A549 (cell line): ENCODE measurements around the gene PHRF1. TPM values are rescaled to one million over a fixed set of nuclear protein-coding genes. Genes with fewer than 3 reads are reported as not detected.
A peak's percentile ranks its signal among the peaks of the same experiment; 100 is the strongest.

ENCODE experiments used
- ATAC-seq, 2 experiments: fragments of 200-7000 bp in 1 of 2; fragments of >200 bp in 1 of 2; cut with Nextera tagmentation in 1 of 2; cut with Tn5 transposase in 1 of 2; 3 replicates each; pipeline versions ENCODE4 v1.8.0 to v1.9.1; 2018 to 2020; ENCODE audit warnings: mild to moderate bottlenecking in 1 of 2, moderate library complexity in 1 of 2
- CTCF ChIA-PET: fragments of 300-600 bp; sonication (Branson Sonifier 250); formaldehyde crosslinking; extraction: SDS; loops from one replicate; lab custom pipeline; 2021; ENCODE audit warnings: antibody characterized with exemption, inconsistent platforms; lab: Yijun Ruan, JAX
- POLR2A ChIA-PET: fragments of 350-600 bp; formaldehyde crosslinking; extraction: SDS; loops from one replicate; lab custom pipeline; 2021; ENCODE audit warnings: antibody characterized with exemption, inconsistent platforms; lab: Yijun Ruan, JAX
- DNase-seq, 2 experiments: peaks; one replicate each; pipeline versions ENCODE4 v3.0.0 to v3.0.0-alpha.2; 2011 to 2016; ENCODE audit warnings: low read depth in 1 of 2, low spot score in 1 of 2
- FAIRE-seq: peaks from 2 replicates; lab custom pipeline; 2011; peaks lifted over from hg19 to GRCh38; lab: Jason Lieb, UNC
- H3K27ac ChIP-seq, 2 experiments: fragments of >200 bp; sonication (Bioruptor Twin); formaldehyde crosslinking; 3 replicates each; pipeline ENCODE4 v1.5.1; 2016 to 2017
- H3K4me1 ChIP-seq: fragments of >200 bp; sonication (Bioruptor Twin); formaldehyde crosslinking; 3 replicates; pipeline ENCODE4 v1.6.1; 2016
- H3K4me2 ChIP-seq: fragments of >200 bp; sonication (Bioruptor Twin); formaldehyde crosslinking; 3 replicates; pipeline ENCODE4 v1.6.1; 2016
- H3K4me3 ChIP-seq: fragments of >200 bp; sonication (Bioruptor Twin); formaldehyde crosslinking; 3 replicates; pipeline ENCODE4 v1.5.1; 2016
- H3K9me3 ChIP-seq: fragments of >200 bp; sonication (Bioruptor Twin); formaldehyde crosslinking; 3 replicates; pipeline ENCODE4 v1.6.1; 2016
- CBX2 ChIP-seq: fragments of 200-600 bp; sonication (generic); IDR thresholded peaks from 2 replicates; pipeline ENCODE4 v1.6.1; 2016; ENCODE audit warnings: low read depth, mild to moderate bottlenecking, borderline replicate concordance
- CEBPB ChIP-seq, 2 experiments: fragments of >200 bp in 1 of 2; sonication (Bioruptor Twin) in 1 of 2; formaldehyde crosslinking in 1 of 2; IDR thresholded peaks; 2 replicates each; pipeline ENCODE4 v1.6.1; 2012 to 2016
- CHD4 ChIP-seq: fragments of 200-600 bp; sonication (generic); IDR thresholded peaks from 2 replicates; pipeline ENCODE4 v1.6.1; 2016; ENCODE audit warnings: antibody characterized with exemption, mild to moderate bottlenecking, borderline replicate concordance
- CTCF ChIP-seq: fragments of >200 bp; sonication (Bioruptor Twin); formaldehyde crosslinking; IDR thresholded peaks from 3 replicates; pipeline ENCODE4 v1.5.1; 2016
- ELK1 ChIP-seq: fragments of 150-350 bp; IDR thresholded peaks from 2 replicates; pipeline ENCODE4 v1.6.1; 2014; ENCODE audit warnings: low read depth, mild to moderate bottlenecking, low read length
- ESRRA ChIP-seq: fragments of 150-350 bp; IDR thresholded peaks from 2 replicates; pipeline ENCODE4 v1.6.1; 2014; ENCODE audit warnings: mild to moderate bottlenecking, low read length, borderline replicate concordance
- FOSB ChIP-seq: fragments of 250-450 bp; sonication (Bioruptor Pico); IDR thresholded peaks from 2 replicates; pipeline ENCODE4 v1.5.0; 2020; ENCODE audit warnings: mild to moderate bottlenecking, moderate library complexity
- GATA3 ChIP-seq: IDR thresholded peaks from 2 replicates; pipeline ENCODE4 v1.6.1; 2012; ENCODE audit warnings: borderline replicate concordance
- HEYL ChIP-seq: fragments of 250-450 bp; sonication (Bioruptor Pico); IDR thresholded peaks from 2 replicates; pipeline ENCODE4 v1.8.0; 2021; ENCODE audit warnings: mild to moderate bottlenecking, moderate library complexity
- HMGXB4 ChIP-seq: fragments of 250-450 bp; sonication (Bioruptor Pico); IDR thresholded peaks from 2 replicates; pipeline ENCODE4 v1.5.0; 2021; ENCODE audit warnings: mild to moderate bottlenecking, moderate library complexity, borderline replicate concordance
- JUN ChIP-seq, 2 experiments: fragments of >200 bp; sonication (Bioruptor Twin); formaldehyde crosslinking; IDR thresholded peaks; 2 replicates in 1 of 2; 3 replicates in 1 of 2; pipeline ENCODE4 v1.6.1; 2016 to 2017
- KDM5A ChIP-seq: fragments of 200-600 bp; sonication (generic); IDR thresholded peaks from 2 replicates; pipeline ENCODE4 v1.6.1; 2016; ENCODE audit warnings: antibody characterized with exemption, mild to moderate bottlenecking
- MAFK ChIP-seq: fragments of 450-650 bp; IDR thresholded peaks from 2 replicates; pipeline ENCODE4 v1.6.1; 2014; ENCODE audit not compliant: partially characterized antibody
- MAX ChIP-seq: IDR thresholded peaks from 2 replicates; pipeline ENCODE4 v1.6.1; 2012
- NPAS2 ChIP-seq: fragments of 250-450 bp; sonication (Bioruptor Pico); IDR thresholded peaks from 2 replicates; pipeline ENCODE4 v1.8.0; 2022; ENCODE audit warnings: mild to moderate bottlenecking, moderate library complexity, borderline replicate concordance
- NR3C1 ChIP-seq: fragments of >200 bp; sonication (Bioruptor Twin); formaldehyde crosslinking; IDR thresholded peaks from 3 replicates; pipeline ENCODE4 v1.6.1; 2017
- PHF8 ChIP-seq: fragments of 200-600 bp; sonication (generic); IDR thresholded peaks from 2 replicates; pipeline ENCODE4 v1.6.1; 2016; ENCODE audit warnings: low read depth, mild to moderate bottlenecking, antibody characterized with exemption, moderate library complexity, borderline replicate concordance
- RFX5 ChIP-seq: fragments of 450-650 bp; IDR thresholded peaks from 2 replicates; pipeline ENCODE4 v1.7.1; 2014; ENCODE audit warnings: antibody characterized with exemption, mild to moderate bottlenecking, moderate library complexity
- SMC3 ChIP-seq: fragments of >200 bp; sonication (Bioruptor Twin); formaldehyde crosslinking; IDR thresholded peaks from 3 replicates; pipeline ENCODE4 v1.6.1; 2018; ENCODE audit warnings: inconsistent platforms
- SREBF2 ChIP-seq: fragments of 450-650 bp; IDR thresholded peaks from 2 replicates; pipeline ENCODE4 v1.6.1; 2014; ENCODE audit warnings: mild to moderate bottlenecking, moderate library complexity
- ZSCAN20 ChIP-seq: fragments of 250-450 bp; sonication (Bioruptor Pico); IDR thresholded peaks from 2 replicates; pipeline ENCODE4 v1.8.0; 2022; ENCODE audit warnings: mild to moderate bottlenecking, moderate library complexity
- WGBS: methylation state at CpG from one replicate; pipeline ENCODE4 v1.1.6; 2017; ENCODE audit errors: missing lambda C conversion rate; 5-methylcytosine and 5-hydroxymethylcytosine counted together
- polyA plus RNA-seq, 4 experiments: library from polyadenylated mRNA; depleted of rRNA in 3 of 4; stranded (reverse); fragments of >200 nt; fragmentation: RNase III in 1 of 4; extraction: RNeasy Plus Mini Kit Qiagen cat#74134 plus additional on column Dnase treatment in 1 of 4; gene quantifications; 2 replicates in 3 of 4; 3 replicates in 1 of 4; pipeline ENCODE4 v1.2.3, GENCODE V29; 2011 to 2017

The PHRF1 gene
- polyA plus RNA-seq, 2 of the 4 experiments (the other 2 are of a cell fraction) = 10.8 to 25.3 TPM

GRCh38 chr11:640021-640706, 63.9 kb downstream of the PHRF1 start:
- ChIA-PET POLR2A (no interaction called here), CTCF (no interaction called here)
- Histone ChIP-seq H3K4me2 (no peak overlapping the region), H3K4me1 (peaks cover 15% of the 10 kb centered on the region; the same call in 2 of the 3 replicates), H3K4me3 (no peak overlapping the region), H3K27ac (no peak overlapping the region), H3K9me3 (no peaks in the 10 kb centered on the region)
- FAIRE-seq (no peak), ATAC-seq (no peak), DNase-seq (no peak)
- WGBS = 95% methylated on average over 22 of the region's 69 CpGs
- TF ChIP-seq PHF8 (no peak), RFX5 (no peak), JUN (IDR thresholded peaks at IDR 0.05) (0 out of 5 replicates have a peak, but pooled peaks of 1 of the 2 experiments have one; percentile 4), CHD4 (no peak), CEBPB (IDR thresholded peaks at IDR 0.05) (no peak), KDM5A (no peak), SMC3 (no peak), SREBF2 (no peak)

GRCh38 chr11:641806-642370, 65.6 kb downstream of the PHRF1 start:
- Histone ChIP-seq H3K9me3 (no peaks in the 10 kb centered on the region), H3K4me2 (no peak overlapping the region), H3K27ac (no peak overlapping the region; a peak in 1 of 6 replicates), H3K4me3 (no peak overlapping the region), H3K4me1 (peaks cover 15% of the 10 kb centered on the region; the same call in 2 of the 3 replicates)
- POLR2A ChIA-PET = no interaction called here
- DNase-seq = no peak
- FAIRE-seq = no peak
- no peak for ATAC-seq
- TF ChIP-seq NR3C1 (no peak), ELK1 (no peak), MAX (no peak), ZSCAN20 (CRISPR knock-in tag) (no peak), HEYL (CRISPR knock-in tag) (no peak), CBX2 (no peak)
- 92% methylated on average over 18 of the region's 19 CpGs for WGBS
- CTCF ChIA-PET = interaction anchor here (1.0 to 1.5 kb wide), 3 partner anchors 16 to 81 kb away, joined by 3 to 4 read pairs (median 3); no protein-coding TSS in a partner anchor

- Histone ChIP-seq H3K9me3 (no peaks in the 10 kb centered on the region), H3K4me1 (peaks cover 15% of the 10 kb centered on the region; the same call in 2 of the 3 replicates), H3K27ac (peak overlapping the region; percentile 60 to 76; a peak in 5 of 6 replicates), H3K4me2 (no peak overlapping the region), H3K4me3 (no peak overlapping the region)
- 83% methylated on average over 9 of the region's 9 CpGs for WGBS
- POLR2A ChIA-PET = no interaction called here
- DNase-seq (no peak), ATAC-seq (peak in 1 of 2 experiments; percentile 9; a peak in 3 of 6 replicates), FAIRE-seq (no peak)
- CTCF ChIA-PET = no interaction called here
- no peak for TF ChIP-seq CTCF
- TF ChIP-seq MAX = 0 out of 2 replicates have a peak, but pooled peaks have one; percentile 23
- no peak for TF ChIP-seq HMGXB4 (CRISPR knock-in tag)
- TF ChIP-seq FOSB (CRISPR knock-in tag) = no peak
- peak; percentile 9 for TF ChIP-seq MAFK
- no peak for TF ChIP-seq ESRRA
- no peak for TF ChIP-seq GATA3
- TF ChIP-seq NPAS2 (CRISPR knock-in tag) = no peak
Observed at GRCh38 chr11:643366-643765, 67.1 kb downstream of the PHRF1 start.
